Panc1 (cell line): Measurements from ENCODE around the gene LGR4. TPM values are rescaled to one million over a fixed set of nuclear protein-coding genes. Genes with fewer than 3 reads are reported as not detected.
"Not testable (repeated sequence)": the region's sequence is repeated elsewhere in the genome, so short reads cannot be mapped to it uniquely, and the experiment has no call there.

Experiments used
- ATAC-seq: fragments of 200-7000 bp; cut with Tn5 transposase; 2 replicates; pipeline ENCODE4 v1.9.1; 2020; ENCODE audit warnings: mild to moderate bottlenecking, moderate library complexity
- BruUV-seq: library from RNA; stranded (reverse); fragments of 400-500 nt; replicated peaks from 2 replicates; lab custom pipeline; 2021; lab: Mats Ljungman, UMichigan
- CTCF ChIA-PET: fragments of 300-600 bp; sonication (Branson Sonifier 250); formaldehyde crosslinking; loops from one replicate; lab custom pipeline; 2022; ENCODE audit warnings: antibody characterized with exemption; lab: Charles Lee
- POLR2A ChIA-PET: fragments of 300-600 bp; sonication (Branson Sonifier 250); formaldehyde crosslinking; loops from one replicate; lab custom pipeline; 2022; ENCODE audit warnings: antibody characterized with exemption; lab: Charles Lee
- DNase-seq: peaks from one replicate; pipeline ENCODE4 v3.0.0-alpha.2; 2010; ENCODE audit warnings: low read depth, low spot score
- H3K27ac ChIP-seq: 2 replicates; pipeline ENCODE4 v1.5.1; 2011; ENCODE audit warnings: mild to moderate bottlenecking, low read length, inconsistent platforms
- H3K27me3 ChIP-seq: fragments of 200-500 bp; sonication (Bioruptor generic); 2 replicates; pipeline ENCODE4 v1.6.0; 2014; ENCODE audit warnings: low read length, inconsistent platforms; ENCODE audit not compliant: control insufficient read depth, insufficient read depth
- H3K36me3 ChIP-seq: fragments of 200-500 bp; sonication (Bioruptor generic); 2 replicates; pipeline ENCODE4 v1.5.1; 2014; ENCODE audit warnings: inconsistent platforms, mild to moderate bottlenecking, low read length, moderate library complexity; ENCODE audit not compliant: control insufficient read depth, insufficient read depth
- H3K4me1 ChIP-seq: 2 replicates; pipeline ENCODE4 v1.5.1; 2011; ENCODE audit warnings: inconsistent platforms, mild to moderate bottlenecking, low read length, moderate library complexity; ENCODE audit not compliant: control insufficient read depth, insufficient read depth
- H3K4me3 ChIP-seq, 2 experiments: 2 replicates each; pipeline ENCODE4 v1.5.1; 2011 to 2012; ENCODE audit warnings: low read depth in 2 of 2, low read length in 2 of 2, mild to moderate bottlenecking in 2 of 2, inconsistent platforms in 1 of 2, moderate library complexity in 1 of 2
- H3K9me3 ChIP-seq: fragments of 200-500 bp; sonication (Bioruptor generic); 2 replicates; pipeline ENCODE4 v1.5.1; 2014; ENCODE audit warnings: low read depth, mild to moderate bottlenecking, inconsistent platforms, low read length, moderate library complexity; ENCODE audit not compliant: control insufficient read depth, insufficient read depth
- CTCF ChIP-seq: fragments of 450-650 bp; IDR thresholded peaks from 2 replicates; pipeline ENCODE4 v1.5.1; 2017; ENCODE audit warnings: mild to moderate bottlenecking
- POLR2AphosphoS5 ChIP-seq: IDR thresholded peaks from 2 replicates; pipeline ENCODE4 v1.6.1; 2012; ENCODE audit warnings: mild to moderate bottlenecking, low read depth, low read length, moderate library complexity
- SIN3A ChIP-seq: IDR thresholded peaks from 2 replicates; pipeline ENCODE4 v1.6.1; 2012; ENCODE audit warnings: low read depth, mild to moderate bottlenecking, low read length, moderate library complexity, borderline replicate concordance; ENCODE audit not compliant: insufficient read depth
- TCF7L2 ChIP-seq: IDR thresholded peaks from 2 replicates; pipeline ENCODE4 v1.6.1; 2011; ENCODE audit warnings: mild to moderate bottlenecking, low read depth, low read length, inconsistent platforms
- in situ Hi-C: cut with HindIII; loops from 2 replicates; pipeline ENCODE4 v1.10.0; 2016; ENCODE audit warnings: low sequenced_read_pairs, low pct_unique_long_range_greater_than_20kb
- intact Hi-C: fragments of 100-400 bp; cut with micrococcal nuclease; formaldehyde crosslinking; loops from one replicate; pipeline ENCODE4 v1.10.0; 2022; ENCODE audit not compliant: unreplicated experiment
- total RNA-seq: library from RNA; stranded (reverse); gene quantifications from one replicate; pipeline ENCODE4 v1.2.1, GENCODE V29; 2021; ENCODE audit not compliant: unreplicated experiment
- TF ChIP-seq, protein P1 (sequence below), 2 experiments: IDR thresholded peaks; 2 replicates each; pipeline ENCODE4 v1.6.1; 2011 to 2012; ENCODE audit warnings: low read depth in 2 of 2, control low read depth in 1 of 2, low read length in 1 of 2, mild to moderate bottlenecking in 1 of 2, moderate library complexity in 1 of 2; ENCODE audit not compliant: insufficient read depth in 1 of 2

LGR4 gene
- total RNA-seq, 1 experiment from 2014 or later, result 61.8 TPM

DNA sequence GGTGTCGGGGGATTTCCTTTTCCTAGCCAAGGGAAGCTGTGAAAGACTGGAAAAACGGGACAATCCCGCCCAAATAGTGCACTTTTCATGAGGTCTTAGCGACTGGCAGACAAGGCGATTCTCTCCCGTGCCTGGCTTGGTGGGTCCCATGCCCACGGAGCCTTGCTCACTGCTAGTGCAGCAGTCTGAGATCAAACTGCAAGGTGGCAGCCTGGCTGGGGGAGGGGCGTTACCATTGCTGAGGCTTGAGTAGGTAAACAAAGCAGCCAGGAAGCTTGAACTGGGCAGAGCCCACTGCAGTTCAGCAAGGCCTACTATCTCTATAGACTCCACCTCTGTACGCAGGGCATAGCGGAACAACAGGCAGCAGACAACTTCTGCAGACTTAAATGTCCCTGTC is 151.2 kb downstream of the LGR4 start:
- H3K4me3 ChIP-seq, POLR2A ChIA-PET, H3K36me3 ChIP-seq, intact Hi-C loops, in situ Hi-C loops, CTCF ChIA-PET, H3K9me3 ChIP-seq, ATAC-seq, H3K27ac ChIP-seq, H3K4me1 ChIP-seq, DNase-seq, BruUV-seq, H3K27me3 ChIP-seq: not testable (repeated sequence)

- H3K36me3 ChIP-seq, result no peaks in the 10 kb centered on the region
- POLR2A ChIA-PET, result no interaction called here
- DNase-seq (no peak), ATAC-seq (no peak)
- no peaks in the 10 kb centered on the region for H3K4me1 ChIP-seq
- no peak overlapping the region for H3K4me3 ChIP-seq
- in situ Hi-C loops (no loop called here), intact Hi-C loops (no loop called here)
- H3K27me3 ChIP-seq, result no peaks in the 10 kb centered on the region
- CTCF ChIA-PET, result no interaction called here
- BruUV-seq, result no TSS peak
- TF ChIP-seq TCF7L2, result no peak
- no peak for TF ChIP-seq SIN3A
- no peak for TF ChIP-seq CTCF
- no peak for TF ChIP-seq POLR2AphosphoS5
- TF ChIP-seq, protein P1, sequence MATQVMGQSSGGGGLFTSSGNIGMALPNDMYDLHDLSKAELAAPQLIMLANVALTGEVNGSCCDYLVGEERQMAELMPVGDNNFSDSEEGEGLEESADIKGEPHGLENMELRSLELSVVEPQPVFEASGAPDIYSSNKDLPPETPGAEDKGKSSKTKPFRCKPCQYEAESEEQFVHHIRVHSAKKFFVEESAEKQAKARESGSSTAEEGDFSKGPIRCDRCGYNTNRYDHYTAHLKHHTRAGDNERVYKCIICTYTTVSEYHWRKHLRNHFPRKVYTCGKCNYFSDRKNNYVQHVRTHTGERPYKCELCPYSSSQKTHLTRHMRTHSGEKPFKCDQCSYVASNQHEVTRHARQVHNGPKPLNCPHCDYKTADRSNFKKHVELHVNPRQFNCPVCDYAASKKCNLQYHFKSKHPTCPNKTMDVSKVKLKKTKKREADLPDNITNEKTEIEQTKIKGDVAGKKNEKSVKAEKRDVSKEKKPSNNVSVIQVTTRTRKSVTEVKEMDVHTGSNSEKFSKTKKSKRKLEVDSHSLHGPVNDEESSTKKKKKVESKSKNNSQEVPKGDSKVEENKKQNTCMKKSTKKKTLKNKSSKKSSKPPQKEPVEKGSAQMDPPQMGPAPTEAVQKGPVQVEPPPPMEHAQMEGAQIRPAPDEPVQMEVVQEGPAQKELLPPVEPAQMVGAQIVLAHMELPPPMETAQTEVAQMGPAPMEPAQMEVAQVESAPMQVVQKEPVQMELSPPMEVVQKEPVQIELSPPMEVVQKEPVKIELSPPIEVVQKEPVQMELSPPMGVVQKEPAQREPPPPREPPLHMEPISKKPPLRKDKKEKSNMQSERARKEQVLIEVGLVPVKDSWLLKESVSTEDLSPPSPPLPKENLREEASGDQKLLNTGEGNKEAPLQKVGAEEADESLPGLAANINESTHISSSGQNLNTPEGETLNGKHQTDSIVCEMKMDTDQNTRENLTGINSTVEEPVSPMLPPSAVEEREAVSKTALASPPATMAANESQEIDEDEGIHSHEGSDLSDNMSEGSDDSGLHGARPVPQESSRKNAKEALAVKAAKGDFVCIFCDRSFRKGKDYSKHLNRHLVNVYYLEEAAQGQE (IDR thresholded peaks at IDR 0.05; ENCODE audit: insufficient read depth in 1 of 2, low read depth in 2 of 2, low read length in 1 of 2), result no peak
- H3K9me3 ChIP-seq, result no peaks in the 10 kb centered on the region
- H3K27ac ChIP-seq, result peak overlapping the region; percentile 34; the same call in 1 of the 2 replicates
Measured at GRCh38 chr11:27319072-27319471, 153.5 kb downstream of the LGR4 start.

DNA sequence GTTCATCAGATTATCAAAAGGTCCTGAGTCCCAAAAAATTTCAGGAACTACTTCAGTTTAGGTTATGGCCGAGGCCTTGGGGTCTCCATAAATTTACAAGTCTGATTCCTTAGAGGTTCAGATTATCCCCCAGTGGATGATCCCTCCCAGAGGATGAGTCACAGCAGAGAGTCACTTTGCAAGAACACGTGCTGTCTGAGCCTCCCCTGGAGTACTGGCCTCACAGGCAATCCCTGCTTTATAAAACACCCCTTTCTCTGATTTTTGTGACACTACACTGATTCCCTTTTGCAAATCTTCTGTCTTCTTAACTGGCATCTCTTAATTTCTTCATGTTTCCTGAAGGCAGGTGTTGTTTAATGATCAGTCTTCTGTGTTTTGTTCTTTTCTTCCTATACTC is 154.8 kb downstream of the LGR4 start:
- DNase-seq, result no peak
- Histone ChIP-seq H3K4me3 (no peak overlapping the region), H3K27me3 (no peaks in the 10 kb centered on the region), H3K36me3 (no peaks in the 10 kb centered on the region), H3K9me3 (no peaks in the 10 kb centered on the region), H3K4me1 (no peaks in the 10 kb centered on the region), H3K27ac (no peak overlapping the region)
- no TSS peak for BruUV-seq
- ChIA-PET POLR2A (no interaction called here), CTCF (no interaction called here)
- TF ChIP-seq POLR2AphosphoS5, result no peak
- TF ChIP-seq CTCF, result no peak
- no peak for TF ChIP-seq SIN3A
- TF ChIP-seq, protein P1 (IDR thresholded peaks at IDR 0.05; ENCODE audit: insufficient read depth in 1 of 2, low read depth in 2 of 2, low read length in 1 of 2), result no peak
- TF ChIP-seq TCF7L2, result no peak
- intact Hi-C loops, result no loop called here
- ATAC-seq, result no peak
- in situ Hi-C loops, result no loop called here
